ENCODE measurements around the gene CUL4A. TPM values are rescaled to one million over a fixed set of nuclear protein-coding genes. Genes with fewer than 3 reads are reported as not detected.

The CUL4A gene
- total and polyA plus RNA-seq, 9 of the 15 experiments (the other 6 are each of a cell fraction or from before 2014, with no cell fraction given), result 21.1 to 92.0 (median 63.2) TPM

GRCh38 chr13:113216254-113217048 is 7.0 kb downstream of the CUL4A start (continued):
- TF ChIP-seq ATF1 (CRISPR knock-in tag; IDR thresholded peaks at IDR 0.05) (no peak), ATF1 (tag; IDR thresholded peaks at IDR 0.05) (peak; percentile 46; the same call in 1 of the 2 replicates), NR2F6 (CRISPR knock-in tag; IDR thresholded peaks at IDR 0.05) (no peak), CHD4 (IDR thresholded peaks at IDR 0.05; ENCODE audit: insufficient read depth, insufficient replicate concordance, low read depth, low read length, poor library complexity, severe bottlenecking) (no peak), NR1H2 (CRISPR knock-in tag; IDR thresholded peaks at IDR 0.05) (no peak), NELFE (IDR thresholded peaks at IDR 0.05; ENCODE audit: insufficient read depth, insufficient read length) (no peak), HLTF (IDR thresholded peaks at IDR 0.05) (no peak), CHAMP1 (IDR thresholded peaks at IDR 0.05) (no peak), TSHZ1 (CRISPR knock-in tag; IDR thresholded peaks at IDR 0.05) (no peak), ZC3H4 (CRISPR knock-in tag; IDR thresholded peaks at IDR 0.05; ENCODE audit: borderline replicate concordance) (no peak), COPS2 (conservative IDR thresholded peaks at IDR 0.05) (no peak), BCLAF1 (IDR thresholded peaks at IDR 0.05; ENCODE audit: borderline replicate concordance in 1 of 2, control insufficient read depth in 1 of 2, low read depth in 2 of 2, low read length in 1 of 2) (no peak), GABPB1 (CRISPR knock-in tag; IDR thresholded peaks at IDR 0.05) (no peak), SMARCE1 (IDR thresholded peaks at IDR 0.05) (no peak)
- TF ChIP-seq, protein P1, sequence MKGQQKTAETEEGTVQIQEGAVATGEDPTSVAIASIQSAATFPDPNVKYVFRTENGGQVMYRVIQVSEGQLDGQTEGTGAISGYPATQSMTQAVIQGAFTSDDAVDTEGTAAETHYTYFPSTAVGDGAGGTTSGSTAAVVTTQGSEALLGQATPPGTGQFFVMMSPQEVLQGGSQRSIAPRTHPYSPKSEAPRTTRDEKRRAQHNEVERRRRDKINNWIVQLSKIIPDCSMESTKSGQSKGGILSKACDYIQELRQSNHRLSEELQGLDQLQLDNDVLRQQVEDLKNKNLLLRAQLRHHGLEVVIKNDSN (CRISPR knock-in tag; IDR thresholded peaks at IDR 0.05), result no peak
- TF ChIP-seq, protein P2, sequence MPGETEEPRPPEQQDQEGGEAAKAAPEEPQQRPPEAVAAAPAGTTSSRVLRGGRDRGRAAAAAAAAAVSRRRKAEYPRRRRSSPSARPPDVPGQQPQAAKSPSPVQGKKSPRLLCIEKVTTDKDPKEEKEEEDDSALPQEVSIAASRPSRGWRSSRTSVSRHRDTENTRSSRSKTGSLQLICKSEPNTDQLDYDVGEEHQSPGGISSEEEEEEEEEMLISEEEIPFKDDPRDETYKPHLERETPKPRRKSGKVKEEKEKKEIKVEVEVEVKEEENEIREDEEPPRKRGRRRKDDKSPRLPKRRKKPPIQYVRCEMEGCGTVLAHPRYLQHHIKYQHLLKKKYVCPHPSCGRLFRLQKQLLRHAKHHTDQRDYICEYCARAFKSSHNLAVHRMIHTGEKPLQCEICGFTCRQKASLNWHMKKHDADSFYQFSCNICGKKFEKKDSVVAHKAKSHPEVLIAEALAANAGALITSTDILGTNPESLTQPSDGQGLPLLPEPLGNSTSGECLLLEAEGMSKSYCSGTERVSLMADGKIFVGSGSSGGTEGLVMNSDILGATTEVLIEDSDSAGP (CRISPR knock-in tag; IDR thresholded peaks at IDR 0.05), result no peak

Measured in K562 (cell line).